Testis (tissue), 3 donors: Measurements from ENCODE around the gene NDUFV3. TPM values are rescaled to one million over a fixed set of nuclear protein-coding genes. Genes with fewer than 3 reads are reported as not detected.

Experiments used
- DNase-seq: peaks from one replicate; pipeline ENCODE4 v3.0.0-alpha.2; 2019
- H3K27ac ChIP-seq, 2 donors: fragments of 200-600 bp; sonication (generic); one replicate each; pipeline ENCODE4 v1.5.1; 2019
- H3K27me3 ChIP-seq: fragments of 200-600 bp; sonication (generic); one replicate; pipeline ENCODE4 v1.5.1; 2019
- H3K36me3 ChIP-seq: fragments of 200-600 bp; sonication (generic); one replicate; pipeline ENCODE4 v1.5.1; 2017; ENCODE audit warnings: low read depth; ENCODE audit errors: missing control alignments
- H3K4me1 ChIP-seq: fragments of 200-600 bp; sonication (generic); one replicate; pipeline ENCODE4 v1.5.1; 2019
- H3K4me3 ChIP-seq, 2 donors: fragments of 200-600 bp; sonication (generic); one replicate each; pipeline ENCODE4 v1.5.1; 2017 to 2019
- H3K9me3 ChIP-seq: fragments of 200-600 bp; sonication (generic); one replicate; pipeline ENCODE4 v1.5.1; 2017
- POLR2A ChIP-seq: fragments of 450-650 bp; IDR thresholded peaks from one replicate; pipeline ENCODE4 v1.6.1; 2017; ENCODE audit warnings: antibody characterized with exemption, mild to moderate bottlenecking, moderate library complexity
- WGBS, 2 donors: methylation state at CpG; one replicate each; pipeline ENCODE4 v1.1.5; 2018; 5-methylcytosine and 5-hydroxymethylcytosine counted together
- intact Hi-C: fragments of 100-400 bp; cut with DNase I; formaldehyde crosslinking; loops from one replicate; pipeline ENCODE4 v1.15.1; 2023; ENCODE audit warnings: low total_unique reads
- polyA plus RNA-seq: library from polyadenylated mRNA; stranded (reverse); fragments of 350-450 nt; fragmentation: Illumina TruSeq; extraction: RNeasy Lipid Tissue Mini Kit (QIAGEN cat#74804); gene quantifications from one replicate; pipeline ENCODE4 v1.2.3, GENCODE V29; 2014; ENCODE audit warnings: low read depth, low replicate concordance; ENCODE audit not compliant: insufficient read depth
- total RNA-seq, 2 donors: library from RNA; depleted of rRNA; stranded (reverse); fragments of >200 nt; gene quantifications; one replicate each; pipeline ENCODE4 v1.2.3, GENCODE V29; 2016
- TF ChIP-seq, protein P1 (sequence below), 3 experiments: fragments of 450-650 bp in 2 of 3; fragments of 200-600 bp in 1 of 3; sonication (generic) in 1 of 3; IDR thresholded peaks; one replicate each; pipeline ENCODE4 v1.5.1; 2016 to 2019; ENCODE audit warnings: antibody characterized with exemption in 3 of 3, mild to moderate bottlenecking in 2 of 3, moderate library complexity in 1 of 3

Gene NDUFV3
- total and polyA plus RNA-seq, 3 donors from 2014 or later: 35.2 to 53.3 (median 37.8) TPM

DNA sequence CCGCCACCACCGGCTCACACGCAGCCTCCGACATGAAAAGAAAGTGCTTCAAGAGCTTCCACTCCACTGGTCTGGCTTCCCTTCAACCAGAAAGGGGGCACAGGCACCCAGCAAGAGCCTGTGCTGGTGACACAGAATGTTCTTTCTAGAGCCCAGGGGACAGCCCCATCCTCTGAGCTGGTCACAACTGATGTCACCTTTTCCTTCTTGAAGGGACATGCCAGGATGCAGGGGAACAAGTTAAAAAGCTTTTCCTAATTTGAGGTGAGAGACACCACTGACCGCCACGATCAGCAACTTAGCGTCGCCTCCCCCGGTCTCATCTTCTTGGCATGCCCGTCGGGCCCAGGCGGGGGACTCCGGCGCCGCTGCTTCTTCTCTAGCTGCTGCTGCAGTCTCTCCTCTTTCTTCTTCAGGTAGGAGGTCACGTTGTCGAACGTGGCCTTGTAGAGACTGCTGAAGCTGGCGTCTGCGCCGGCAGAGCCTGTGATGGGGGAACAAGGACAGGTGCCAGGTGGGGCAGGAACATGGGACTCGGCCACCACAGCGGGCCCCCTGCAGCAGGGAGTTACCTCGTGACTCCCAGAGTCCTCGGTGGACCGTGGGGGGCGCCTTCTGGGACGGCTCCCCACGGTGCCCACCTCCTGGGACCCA, 43.2 kb upstream of the NDUFV3 start:
- Histone ChIP-seq H3K27ac (no peak overlapping the region), H3K4me3 (no peak overlapping the region), H3K36me3 (no peaks in the 10 kb centered on the region), H3K4me1 (no peaks in the 10 kb centered on the region), H3K27me3 (no peaks in the 10 kb centered on the region), H3K9me3 (no peaks in the 10 kb centered on the region)
- no peak for DNase-seq
- intact Hi-C loops: no loop called here
- TF ChIP-seq POLR2A: no peak
- TF ChIP-seq, protein P1, sequence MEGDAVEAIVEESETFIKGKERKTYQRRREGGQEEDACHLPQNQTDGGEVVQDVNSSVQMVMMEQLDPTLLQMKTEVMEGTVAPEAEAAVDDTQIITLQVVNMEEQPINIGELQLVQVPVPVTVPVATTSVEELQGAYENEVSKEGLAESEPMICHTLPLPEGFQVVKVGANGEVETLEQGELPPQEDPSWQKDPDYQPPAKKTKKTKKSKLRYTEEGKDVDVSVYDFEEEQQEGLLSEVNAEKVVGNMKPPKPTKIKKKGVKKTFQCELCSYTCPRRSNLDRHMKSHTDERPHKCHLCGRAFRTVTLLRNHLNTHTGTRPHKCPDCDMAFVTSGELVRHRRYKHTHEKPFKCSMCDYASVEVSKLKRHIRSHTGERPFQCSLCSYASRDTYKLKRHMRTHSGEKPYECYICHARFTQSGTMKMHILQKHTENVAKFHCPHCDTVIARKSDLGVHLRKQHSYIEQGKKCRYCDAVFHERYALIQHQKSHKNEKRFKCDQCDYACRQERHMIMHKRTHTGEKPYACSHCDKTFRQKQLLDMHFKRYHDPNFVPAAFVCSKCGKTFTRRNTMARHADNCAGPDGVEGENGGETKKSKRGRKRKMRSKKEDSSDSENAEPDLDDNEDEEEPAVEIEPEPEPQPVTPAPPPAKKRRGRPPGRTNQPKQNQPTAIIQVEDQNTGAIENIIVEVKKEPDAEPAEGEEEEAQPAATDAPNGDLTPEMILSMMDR (IDR thresholded peaks at IDR 0.05): no peak
- WGBS, 2 donors: 88 to 90% methylated on average over 27 to 29 of the region's 29 CpGs

GRCh38 chr21:42850463-42850862, 42.6 kb upstream of the NDUFV3 start:
- Histone ChIP-seq H3K27me3 (no peaks in the 10 kb centered on the region), H3K36me3 (no peaks in the 10 kb centered on the region), H3K4me1 (no peaks in the 10 kb centered on the region), H3K4me3 (no peak overlapping the region), H3K27ac (no peak overlapping the region), H3K9me3 (no peaks in the 10 kb centered on the region)
- TF ChIP-seq POLR2A: no peak
- TF ChIP-seq, protein P1 (IDR thresholded peaks at IDR 0.05): no peak
- 88 to 95% methylated on average over 5 to 10 of the region's 10 CpGs for whole genome bisulfite sequencing, 2 donors
- no peak for DNase-seq
- intact Hi-C loops: no loop called here

- H3K4me3 ChIP-seq: no peak overlapping the region
- no peaks in the 10 kb centered on the region for H3K4me1 ChIP-seq
- no peaks in the 10 kb centered on the region for H3K36me3 ChIP-seq
- 78 to 92% methylated on average over 8 to 21 of the region's 21 CpGs for whole genome bisulfite sequencing, 2 donors
- peak; percentile 43 for DNase-seq
- no peaks in the 10 kb centered on the region for H3K27me3 ChIP-seq
- no peak overlapping the region for H3K27ac ChIP-seq
- no peak for TF ChIP-seq POLR2A
- TF ChIP-seq, protein P1 (IDR thresholded peaks at IDR 0.05): peak in 2 of 3 experiments; percentile 4 to 6
- intact Hi-C loops: no loop called here
- H3K9me3 ChIP-seq: no peaks in the 10 kb centered on the region
These were observed 42.2 kb upstream of the NDUFV3 start for GRCh38 chr21:42850866-42851391.

DNA sequence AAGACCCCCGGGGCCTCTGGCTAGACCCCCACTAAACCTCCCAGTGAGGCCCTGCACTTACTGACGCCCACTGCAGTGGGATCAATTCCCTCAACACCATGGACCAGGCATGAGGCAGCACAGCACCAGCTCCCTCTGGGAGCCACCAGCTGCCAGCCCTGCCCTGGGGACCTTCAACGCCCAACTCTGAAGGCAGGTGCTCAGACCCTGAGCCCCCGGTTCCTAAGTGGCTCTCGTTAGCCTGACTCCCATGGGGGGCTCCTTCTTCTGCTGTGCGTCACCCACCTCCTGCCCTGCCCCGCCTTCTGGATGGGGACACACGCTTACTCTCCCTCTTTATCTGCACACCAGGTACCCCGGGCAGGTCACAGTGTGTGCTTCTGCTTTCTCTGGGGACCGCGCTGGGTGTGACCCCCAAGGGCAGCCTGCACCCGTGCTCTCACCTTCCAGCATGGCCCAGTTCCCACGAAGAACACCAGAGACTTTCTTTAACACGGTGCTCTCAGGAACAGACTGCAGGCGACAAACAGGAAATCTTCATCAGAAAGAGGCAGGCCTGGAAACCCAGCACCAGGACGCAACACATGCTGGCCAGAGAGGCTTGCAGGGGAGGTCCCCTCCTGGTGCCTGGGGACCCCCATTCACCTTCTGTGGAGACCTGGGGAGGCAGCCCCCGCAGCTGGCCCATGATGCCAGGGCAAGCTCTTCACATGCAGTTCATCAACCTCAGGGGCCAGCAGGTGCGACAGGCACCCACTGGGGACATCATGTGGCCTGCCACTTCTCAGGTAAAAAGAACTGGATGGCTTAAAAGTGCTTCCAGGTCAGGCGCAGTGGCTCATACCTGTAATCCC, 41.1 kb upstream of the NDUFV3 start:
- no peak for TF ChIP-seq POLR2A
- TF ChIP-seq, protein P1 (IDR thresholded peaks at IDR 0.05): no peak
- intact Hi-C loops: no loop called here

More for the DNA sequence above, 41.1 kb upstream of the NDUFV3 start:
- no peak for DNase-seq
- Histone ChIP-seq H3K27ac (no peak overlapping the region), H3K9me3 (no peaks in the 10 kb centered on the region), H3K4me3 (no peak overlapping the region), H3K27me3 (no peaks in the 10 kb centered on the region), H3K4me1 (no peaks in the 10 kb centered on the region), H3K36me3 (no peaks in the 10 kb centered on the region)
- 91 to 93% methylated on average over 12 to 19 of the region's 19 CpGs for WGBS, 2 donors
